ENCODE data around the gene STRA6. TPM values are rescaled to one million over a fixed set of nuclear protein-coding genes. Genes with fewer than 3 reads are reported as not detected.

Gene STRA6
- total RNA-seq, 1 experiment from 2014 or later, result 8.4 TPM

DNA sequence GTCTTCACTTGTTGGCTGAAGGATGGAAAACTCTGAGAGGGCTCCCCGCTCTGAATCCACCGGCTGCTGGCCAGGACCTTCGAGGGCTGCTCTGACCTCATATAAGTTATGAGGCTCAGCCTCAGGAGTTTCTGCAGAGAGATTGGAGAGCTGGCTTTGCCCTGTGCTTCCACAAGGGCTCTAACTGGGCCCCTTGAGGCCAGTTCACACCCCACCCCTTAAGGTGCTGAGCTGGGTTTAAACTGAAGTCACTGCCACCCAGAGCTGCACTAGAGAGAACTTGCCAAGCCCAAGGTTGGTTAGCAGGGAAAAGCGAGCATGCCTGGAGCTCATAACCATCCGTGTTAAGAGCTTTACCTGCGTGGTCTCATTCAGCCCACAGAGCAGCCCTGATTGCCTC lies 30.8 kb upstream of the STRA6 start:
- intact Hi-C loops (cut with micrococcal nuclease; ENCODE audit: unreplicated experiment), result no loop called here
- Mint-ChIP-seq H3K27me3 (ENCODE audit: unreplicated experiment) (peaks cover 2% of the 10 kb centered on the region), H3K4me3 (ENCODE audit: low read depth, unreplicated experiment) (no peak overlapping the region), H3K36me3 (ENCODE audit: insufficient read depth, unreplicated experiment) (no peaks in the 10 kb centered on the region), H3K4me1 (ENCODE audit: low read depth, unreplicated experiment) (peaks cover 33% of the 10 kb centered on the region), H3K27ac (ENCODE audit: unreplicated experiment) (no peak overlapping the region), H3K9me3 (ENCODE audit: low read depth, unreplicated experiment) (no peaks in the 10 kb centered on the region)
- TF ChIP-seq, protein P1, sequence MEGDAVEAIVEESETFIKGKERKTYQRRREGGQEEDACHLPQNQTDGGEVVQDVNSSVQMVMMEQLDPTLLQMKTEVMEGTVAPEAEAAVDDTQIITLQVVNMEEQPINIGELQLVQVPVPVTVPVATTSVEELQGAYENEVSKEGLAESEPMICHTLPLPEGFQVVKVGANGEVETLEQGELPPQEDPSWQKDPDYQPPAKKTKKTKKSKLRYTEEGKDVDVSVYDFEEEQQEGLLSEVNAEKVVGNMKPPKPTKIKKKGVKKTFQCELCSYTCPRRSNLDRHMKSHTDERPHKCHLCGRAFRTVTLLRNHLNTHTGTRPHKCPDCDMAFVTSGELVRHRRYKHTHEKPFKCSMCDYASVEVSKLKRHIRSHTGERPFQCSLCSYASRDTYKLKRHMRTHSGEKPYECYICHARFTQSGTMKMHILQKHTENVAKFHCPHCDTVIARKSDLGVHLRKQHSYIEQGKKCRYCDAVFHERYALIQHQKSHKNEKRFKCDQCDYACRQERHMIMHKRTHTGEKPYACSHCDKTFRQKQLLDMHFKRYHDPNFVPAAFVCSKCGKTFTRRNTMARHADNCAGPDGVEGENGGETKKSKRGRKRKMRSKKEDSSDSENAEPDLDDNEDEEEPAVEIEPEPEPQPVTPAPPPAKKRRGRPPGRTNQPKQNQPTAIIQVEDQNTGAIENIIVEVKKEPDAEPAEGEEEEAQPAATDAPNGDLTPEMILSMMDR (IDR thresholded peaks at IDR 0.05; ENCODE audit: unreplicated experiment), result no peak
- CTCF ChIA-PET, result interaction anchor here (1.5 kb wide), 1 partner anchor 74 kb away, joined by 8 read pairs; no protein-coding TSS in a partner anchor
- no TSS peak for BruUV-seq (replicated peaks)
- DNase-seq, result no peak

DNA sequence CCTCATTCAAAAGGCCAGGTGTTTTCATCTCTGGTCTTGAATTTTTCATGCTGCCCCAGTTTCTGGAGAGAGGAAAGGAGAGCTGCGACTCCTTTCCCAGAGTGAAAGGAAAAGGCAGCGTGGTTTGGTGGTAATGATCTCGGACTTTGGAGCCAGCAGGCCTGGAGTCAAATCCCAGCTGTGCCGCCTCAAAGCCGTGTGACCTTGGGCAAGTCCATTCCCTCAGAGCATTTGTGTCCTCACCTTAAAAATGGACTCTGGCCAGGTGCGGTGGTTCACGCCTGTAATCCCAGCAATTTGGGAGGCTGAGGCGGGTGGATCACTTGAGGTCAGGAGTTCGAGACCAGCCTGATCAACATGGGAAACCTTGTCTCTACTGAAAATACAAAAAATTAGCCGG lies 28.9 kb upstream of the STRA6 start:
- intact Hi-C loops (cut with micrococcal nuclease; ENCODE audit: unreplicated experiment), result no loop called here
- no peak overlapping the region for H3K4me3 Mint-ChIP-seq (ENCODE audit: low read depth, unreplicated experiment)
- no peaks in the 10 kb centered on the region for H3K9me3 Mint-ChIP-seq (ENCODE audit: low read depth, unreplicated experiment)
- TF ChIP-seq, protein P1 (IDR thresholded peaks at IDR 0.05; ENCODE audit: unreplicated experiment), result no peak
- H3K27me3 Mint-ChIP-seq (ENCODE audit: unreplicated experiment), result peaks cover 12% of the 10 kb centered on the region
- no TSS peak for BruUV-seq (replicated peaks)
- H3K4me1 Mint-ChIP-seq (ENCODE audit: low read depth, unreplicated experiment), result peaks cover 33% of the 10 kb centered on the region
- no peak for DNase-seq
- H3K27ac Mint-ChIP-seq (ENCODE audit: unreplicated experiment), result no peak overlapping the region
- CTCF ChIA-PET, result no interaction called here
- no peaks in the 10 kb centered on the region for H3K36me3 Mint-ChIP-seq (ENCODE audit: insufficient read depth, unreplicated experiment)

DNA sequence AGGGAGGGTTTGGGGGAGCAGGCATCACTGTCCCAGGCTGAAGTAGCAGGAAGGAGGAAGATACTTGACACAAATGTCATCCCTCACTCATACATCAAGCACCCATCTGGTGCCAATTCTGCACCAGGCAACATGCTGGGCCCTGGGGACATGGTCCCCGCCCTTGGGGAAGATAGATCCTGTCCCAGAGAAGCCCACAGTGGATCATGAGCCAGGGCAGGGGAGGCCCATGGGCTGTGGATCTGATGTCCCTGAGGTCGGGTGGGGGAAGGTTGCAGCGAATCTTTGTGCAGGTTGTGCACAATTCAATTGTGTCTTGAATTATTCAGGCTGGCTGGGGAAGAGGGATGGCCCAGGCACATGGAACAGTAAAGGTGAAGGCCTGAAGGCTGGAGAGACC lies 27.1 kb upstream of the STRA6 start:
- H3K9me3 Mint-ChIP-seq (ENCODE audit: low read depth, unreplicated experiment), result no peaks in the 10 kb centered on the region
- TF ChIP-seq, protein P1 (IDR thresholded peaks at IDR 0.05; ENCODE audit: unreplicated experiment), result no peak
- no peak overlapping the region for H3K27ac Mint-ChIP-seq (ENCODE audit: unreplicated experiment)
- H3K4me3 Mint-ChIP-seq (ENCODE audit: low read depth, unreplicated experiment), result no peak overlapping the region
- H3K27me3 Mint-ChIP-seq (ENCODE audit: unreplicated experiment), result peaks cover 12% of the 10 kb centered on the region
- no TSS peak for BruUV-seq (replicated peaks)
- H3K4me1 Mint-ChIP-seq (ENCODE audit: low read depth, unreplicated experiment), result peaks cover 19% of the 10 kb centered on the region
- DNase-seq, result no peak
- intact Hi-C loops (cut with micrococcal nuclease; ENCODE audit: unreplicated experiment), result no loop called here
- CTCF ChIA-PET, result interaction anchor here (1.3 kb wide), 1 partner anchor 8 kb away, joined by 7 read pairs; no protein-coding TSS in a partner anchor
- no peaks in the 10 kb centered on the region for H3K36me3 Mint-ChIP-seq (ENCODE audit: insufficient read depth, unreplicated experiment)

DNA sequence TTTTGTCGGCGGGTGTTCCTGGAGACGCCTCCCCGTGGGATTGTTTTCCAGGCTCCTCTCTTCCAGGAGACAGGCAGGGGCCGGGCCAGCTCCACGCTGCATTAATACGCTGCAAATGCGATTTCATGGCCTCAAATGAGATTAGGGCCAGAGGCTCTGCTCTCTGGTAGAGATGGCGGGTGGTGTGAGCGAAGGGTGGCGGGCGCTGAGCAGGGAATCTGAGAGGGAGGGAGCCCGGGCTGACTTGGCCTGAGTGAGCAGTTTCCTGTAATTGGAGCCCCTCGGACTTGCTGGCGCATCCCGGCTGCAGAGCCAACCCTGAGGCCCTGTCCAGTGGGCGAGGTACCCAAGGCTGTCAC lies 26.1 kb upstream of the STRA6 start:
- CTCF ChIA-PET, result no interaction called here
- peaks cover 12% of the 10 kb centered on the region for H3K27me3 Mint-ChIP-seq (ENCODE audit: unreplicated experiment)
- intact Hi-C loops (cut with micrococcal nuclease; ENCODE audit: unreplicated experiment), result no loop called here
- no TSS peak for BruUV-seq (replicated peaks)
- H3K36me3 Mint-ChIP-seq (ENCODE audit: insufficient read depth, unreplicated experiment), result peaks cover 2% of the 10 kb centered on the region
- no peak overlapping the region for H3K4me3 Mint-ChIP-seq (ENCODE audit: low read depth, unreplicated experiment)
- DNase-seq, result no peak
- H3K9me3 Mint-ChIP-seq (ENCODE audit: low read depth, unreplicated experiment), result no peaks in the 10 kb centered on the region
- H3K4me1 Mint-ChIP-seq (ENCODE audit: low read depth, unreplicated experiment), result peaks cover 20% of the 10 kb centered on the region
- TF ChIP-seq, protein P1 (IDR thresholded peaks at IDR 0.05; ENCODE audit: unreplicated experiment), result no peak
- no peak overlapping the region for H3K27ac Mint-ChIP-seq (ENCODE audit: unreplicated experiment)
